Inferior parietal cortex (tissue), 1 donor: ENCODE data around the gene RNU2-63P.
"Not testable (repeated sequence)": the region's sequence is repeated elsewhere in the genome, so short reads cannot be mapped to it uniquely, and the experiment has no call there.

Experiments
- DNase-seq: peaks from one replicate; pipeline ENCODE4 v3.0.0-alpha.2; 2016; ENCODE audit errors: extremely low spot score

Gene RNU2-63P

GRCh38 chr2:88028931-88029330 lies 12.6 kb upstream of the RNU2-63P start:
- DNase-seq = no peak

DNA sequence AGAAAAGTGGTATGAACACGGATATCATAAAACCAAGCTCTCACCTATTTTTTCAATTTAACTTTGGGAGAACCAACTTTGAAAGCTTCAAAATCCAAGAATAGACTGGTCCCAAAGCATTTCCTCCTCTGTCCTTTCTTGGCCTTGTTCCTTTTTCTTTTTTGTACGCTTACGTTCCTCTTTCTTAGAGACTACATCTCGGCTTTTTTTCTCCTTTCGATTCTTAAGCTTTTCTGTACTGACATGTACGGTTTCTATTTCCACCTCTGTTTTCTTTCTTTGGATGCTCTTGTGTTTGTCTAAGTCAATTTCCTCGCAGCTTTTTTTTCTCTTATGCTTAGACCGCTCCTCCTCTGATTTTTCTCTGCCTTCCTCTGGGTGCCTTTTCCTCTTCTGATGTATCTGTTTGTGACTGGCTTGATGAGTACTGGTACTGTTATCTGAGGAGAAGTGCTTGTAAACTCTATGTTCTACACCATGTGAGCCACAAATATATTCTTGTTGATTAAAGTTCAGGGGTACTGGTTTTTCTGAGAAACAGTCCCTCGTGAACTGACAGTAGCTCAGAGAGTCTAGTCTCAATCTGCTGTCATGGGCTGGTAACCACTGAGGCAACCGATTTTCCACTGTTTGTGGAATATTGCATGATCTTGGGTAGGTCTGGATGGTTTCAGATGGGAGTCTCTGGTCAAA lies 11.5 kb upstream of the RNU2-63P start:
- no peak for DNase-seq

DNA sequence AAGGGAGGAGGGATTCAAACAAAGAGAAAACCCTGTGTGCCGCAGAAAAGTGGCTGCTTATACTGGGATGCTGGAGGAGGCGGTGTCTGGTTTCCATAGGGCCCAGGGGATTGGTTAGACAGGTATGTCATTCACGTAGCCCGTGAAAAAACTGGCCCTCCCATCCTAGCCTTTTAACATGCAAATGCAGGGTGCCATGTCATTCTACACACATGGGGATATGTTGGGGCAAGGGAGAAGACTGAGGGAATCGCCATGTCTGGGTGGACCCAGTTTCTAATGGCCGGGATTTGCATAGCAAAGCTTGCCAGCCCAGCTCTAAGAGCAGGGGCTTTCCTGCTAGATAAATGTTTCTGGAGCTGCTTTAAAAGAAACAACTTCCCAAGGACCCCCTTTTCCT lies 8.2 kb upstream of the RNU2-63P start:
- no peak for DNase-seq

GRCh38 chr2:88022669-88022921 lies 6.2 kb upstream of the RNU2-63P start:
- no peak for DNase-seq

- no peak for DNase-seq
Measured at GRCh38 chr2:88019985-88020384, 3.6 kb upstream of the RNU2-63P start.

- no peak for DNase-seq
Measured at GRCh38 chr2:88018909-88019308, 2.6 kb upstream of the RNU2-63P start.

DNA sequence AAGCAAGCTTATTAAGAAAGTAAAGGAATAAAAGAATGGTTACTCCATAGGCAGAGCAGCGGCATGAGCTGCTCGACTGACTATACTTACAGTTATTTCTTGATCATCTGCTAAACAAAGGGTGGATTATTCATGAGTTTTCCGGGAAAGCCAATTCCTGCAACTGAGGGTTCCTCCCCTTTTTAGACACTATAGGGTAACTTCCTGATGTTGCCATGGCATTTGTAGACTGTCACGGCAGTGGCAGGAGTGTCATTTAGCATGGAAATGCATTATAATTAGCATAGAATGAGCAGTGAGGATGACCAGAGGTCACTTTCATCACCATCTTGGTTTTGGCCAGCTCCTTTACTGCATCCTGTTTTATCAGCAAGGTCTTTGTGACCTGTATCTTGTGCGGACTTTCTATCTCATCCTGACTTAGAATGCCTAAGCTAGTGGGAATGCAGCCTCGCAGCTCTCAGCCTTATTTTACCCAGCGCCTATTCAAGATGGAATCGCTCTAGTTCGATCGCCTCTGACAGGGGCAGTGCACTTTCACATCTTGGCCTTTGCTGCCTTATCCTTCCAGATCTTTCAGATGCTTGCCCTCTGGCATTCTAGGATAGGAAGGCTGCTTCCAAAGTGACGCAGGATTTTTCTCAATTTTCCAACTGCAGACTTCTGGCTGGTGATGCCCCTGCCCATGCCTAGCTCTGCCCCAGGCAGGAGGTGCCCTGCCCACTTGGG lies 1.9 kb upstream of the RNU2-63P start:
- DNase-seq = not testable (repeated sequence)

DNA sequence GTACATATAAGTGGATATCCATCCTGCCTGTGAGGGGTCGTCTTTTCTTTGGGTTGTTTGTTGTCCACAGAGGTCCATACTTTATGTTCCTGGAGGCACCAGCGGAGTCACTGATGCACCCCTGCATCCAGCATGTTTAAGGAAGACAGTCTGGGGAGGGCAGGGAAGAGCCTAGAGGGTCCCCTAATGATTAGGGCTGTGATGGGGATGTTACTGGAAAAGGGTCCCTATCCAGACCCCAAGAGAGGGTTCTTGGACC lies 1.4 kb upstream of the RNU2-63P start:
- not testable (repeated sequence) for DNase-seq

DNA sequence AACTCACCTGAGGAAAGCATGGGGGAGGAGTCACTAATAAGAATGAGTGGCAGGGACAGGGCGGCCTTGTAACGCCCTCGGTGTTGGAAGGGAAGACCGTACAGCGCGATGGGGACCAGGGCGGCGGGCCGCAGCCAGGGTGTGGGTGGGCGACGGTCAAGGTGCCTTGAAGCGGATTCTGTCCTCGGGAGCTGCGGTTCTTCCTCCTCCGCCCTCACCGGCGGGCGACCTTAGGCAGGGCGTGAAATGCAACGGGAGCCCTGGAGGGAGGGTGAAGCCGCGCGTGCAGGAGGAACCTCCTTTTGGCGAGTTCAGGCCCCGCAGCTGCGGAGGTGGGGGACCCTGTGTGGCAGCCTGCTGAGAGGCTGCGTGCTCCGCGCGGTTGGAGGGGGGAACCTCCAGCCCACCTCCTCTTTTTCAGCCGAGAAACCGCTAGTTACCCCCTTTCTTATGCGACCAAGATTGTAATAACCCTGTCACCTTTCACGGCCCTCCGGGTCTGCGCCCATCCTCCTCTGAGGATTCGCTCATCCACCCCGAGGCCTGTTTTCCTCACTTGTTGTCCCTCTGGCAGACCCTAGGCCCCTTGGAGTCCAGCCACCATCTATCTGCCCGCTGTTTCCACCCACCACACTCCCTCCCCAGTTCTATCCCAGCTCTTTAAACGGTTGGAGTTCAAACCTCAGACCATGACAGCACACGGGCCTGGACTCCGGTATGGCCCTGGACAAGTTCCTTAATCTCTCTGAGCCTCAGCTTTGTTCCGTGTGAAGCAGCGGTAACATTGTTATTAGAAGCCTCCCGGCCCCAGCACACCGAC lies 823 bp upstream of the RNU2-63P start:
- no peak for DNase-seq

GRCh38 chr2:88011011-88011410 lies 5.3 kb downstream of the RNU2-63P start:
- peak; percentile 50 for DNase-seq

- no peak for DNase-seq
Measured at GRCh38 chr2:88010136-88010535, 6.2 kb downstream of the RNU2-63P start.

GRCh38 chr2:88006912-88007439 lies 9.4 kb downstream of the RNU2-63P start:
- no peak for DNase-seq

DNA sequence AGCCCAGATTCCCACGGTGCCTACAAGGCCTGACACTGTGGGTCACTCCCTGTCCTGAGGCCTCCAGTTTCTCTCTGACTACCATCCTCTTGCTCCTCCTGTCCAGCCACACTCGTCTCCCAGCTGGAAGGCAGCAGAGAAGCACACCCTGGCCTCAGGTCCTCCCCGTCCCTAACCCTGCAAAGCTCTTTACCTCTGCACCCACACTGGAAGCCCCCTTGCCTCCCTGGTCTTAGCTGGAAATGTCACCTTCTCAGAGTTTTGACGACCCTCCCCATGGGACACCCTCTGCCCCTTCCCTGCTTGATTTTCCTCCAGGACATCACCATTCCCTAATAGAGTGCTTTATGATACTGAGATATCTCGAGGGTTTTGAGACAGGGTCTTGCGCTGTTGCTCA lies 10.6 kb downstream of the RNU2-63P start:
- no peak for DNase-seq

DNA sequence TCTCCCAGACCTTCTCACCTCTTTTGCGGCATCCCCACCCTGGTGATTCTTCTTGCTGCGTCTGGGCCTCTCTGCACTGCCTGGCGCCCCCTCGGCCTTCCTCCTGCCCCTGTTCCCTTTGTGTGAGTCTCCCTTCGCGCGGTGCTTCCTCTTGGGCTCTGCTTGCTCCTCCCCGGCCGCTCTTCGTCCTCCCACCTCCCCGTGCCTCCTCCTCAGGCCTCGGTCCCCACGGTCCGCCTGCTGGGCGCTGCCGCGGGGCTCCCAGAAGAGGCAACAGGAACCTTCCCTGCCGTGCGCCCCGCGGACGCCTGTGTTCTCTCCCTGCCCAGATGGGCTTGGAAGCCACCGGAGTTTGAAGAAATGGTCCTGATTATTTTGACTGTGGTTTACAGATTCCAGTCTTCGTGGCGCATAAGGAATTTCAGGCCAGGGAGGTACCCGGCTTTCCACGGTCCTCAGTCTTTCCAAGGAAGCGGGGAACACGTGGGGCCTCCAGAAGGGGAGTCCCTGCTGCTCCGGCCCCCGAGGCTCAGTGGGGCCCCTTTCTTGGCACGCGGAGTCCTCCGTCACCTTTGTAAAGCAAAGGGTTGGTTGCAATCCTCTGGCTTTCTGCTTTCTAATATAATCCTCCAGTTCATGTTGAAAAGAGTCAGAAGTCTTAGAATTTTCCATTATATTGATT lies 13.1 kb downstream of the RNU2-63P start:
- no peak for DNase-seq

- no peak for DNase-seq
Measured at GRCh38 chr2:88002359-88002707, 14.0 kb downstream of the RNU2-63P start.

DNA sequence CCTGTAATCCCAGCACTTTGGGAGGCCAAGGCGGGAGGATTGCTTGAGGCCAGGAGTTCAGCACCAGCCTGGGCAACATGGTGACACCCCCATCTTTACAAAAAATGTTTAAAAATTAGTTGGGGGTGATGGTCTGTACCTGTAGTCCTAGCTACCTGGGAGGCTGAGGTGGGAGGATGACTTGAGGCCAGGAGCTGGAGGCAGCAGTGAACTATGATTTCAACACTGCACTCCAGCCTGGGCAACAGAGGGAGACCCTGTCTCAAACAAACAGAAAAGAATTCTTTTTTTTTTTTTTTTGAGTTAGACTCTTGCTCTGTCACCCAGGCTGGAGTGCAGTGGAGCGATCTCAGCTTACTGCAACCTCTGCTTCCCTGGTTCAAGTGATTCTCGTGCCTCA lies 15.9 kb downstream of the RNU2-63P start:
- DNase-seq = not testable (repeated sequence)

DNA sequence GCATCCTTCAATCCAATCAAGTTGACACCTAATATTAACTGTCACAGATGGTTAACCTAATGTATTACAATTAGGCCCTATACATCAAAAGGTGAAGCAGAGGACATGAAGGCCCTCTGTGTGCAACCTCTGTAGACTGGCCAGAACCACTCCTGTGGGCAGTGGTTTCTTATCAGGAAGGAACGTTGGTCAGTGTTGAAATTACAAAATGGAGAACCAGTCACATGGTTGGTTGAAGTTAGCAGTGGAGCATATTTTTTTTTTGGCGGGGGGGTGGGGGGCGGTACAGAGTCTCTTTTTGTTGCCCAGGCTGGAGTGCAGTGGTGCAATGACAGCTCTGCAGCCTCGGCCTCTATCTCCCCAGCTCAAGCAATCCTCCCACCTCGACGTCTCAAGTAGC lies 19.8 kb downstream of the RNU2-63P start:
- no peak for DNase-seq

GRCh38 chr2:87995756-87996155 lies 20.6 kb downstream of the RNU2-63P start:
- DNase-seq = no peak

GRCh38 chr2:87994304-87994850 lies 22.0 kb downstream of the RNU2-63P start:
- not testable (repeated sequence) for DNase-seq

DNA sequence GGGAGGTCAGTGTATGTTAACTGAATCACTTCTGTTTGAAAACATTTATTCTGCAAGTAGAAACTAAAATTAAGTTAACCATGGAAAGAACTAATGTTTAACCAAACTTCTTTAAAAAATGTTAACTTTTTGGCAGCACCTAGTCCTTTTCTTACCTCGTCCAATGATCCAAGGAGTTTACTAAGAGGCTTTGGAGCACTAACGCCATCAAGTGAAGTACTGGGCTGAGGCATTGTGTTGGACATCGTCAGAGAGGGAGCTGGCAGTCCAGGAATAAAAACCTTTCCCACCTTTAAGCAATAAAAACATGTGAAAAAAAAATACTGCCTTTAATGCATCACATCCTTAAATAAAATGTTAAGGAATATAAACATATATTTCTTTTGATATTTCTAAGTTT lies 23.8 kb downstream of the RNU2-63P start:
- not testable (repeated sequence) for DNase-seq

DNA sequence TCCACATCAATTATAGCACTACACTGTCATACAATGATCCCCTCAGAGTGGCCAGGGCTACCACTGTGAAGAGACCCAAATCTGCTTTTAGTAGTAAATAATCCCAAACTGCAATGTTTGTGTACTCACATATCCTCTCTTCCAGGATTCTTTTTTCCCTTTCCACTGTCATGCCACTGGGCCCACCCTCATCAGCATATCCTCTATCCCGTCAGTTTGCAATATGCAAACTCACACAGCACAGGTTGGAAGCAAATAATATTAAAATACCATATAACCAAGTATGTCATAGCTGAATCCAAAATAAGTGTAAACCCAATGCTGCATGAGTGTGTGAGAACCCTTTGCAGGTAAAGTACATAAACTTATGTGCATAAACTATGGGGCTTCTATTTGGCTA lies 28.9 kb downstream of the RNU2-63P start:
- DNase-seq = not testable (repeated sequence)

DNA sequence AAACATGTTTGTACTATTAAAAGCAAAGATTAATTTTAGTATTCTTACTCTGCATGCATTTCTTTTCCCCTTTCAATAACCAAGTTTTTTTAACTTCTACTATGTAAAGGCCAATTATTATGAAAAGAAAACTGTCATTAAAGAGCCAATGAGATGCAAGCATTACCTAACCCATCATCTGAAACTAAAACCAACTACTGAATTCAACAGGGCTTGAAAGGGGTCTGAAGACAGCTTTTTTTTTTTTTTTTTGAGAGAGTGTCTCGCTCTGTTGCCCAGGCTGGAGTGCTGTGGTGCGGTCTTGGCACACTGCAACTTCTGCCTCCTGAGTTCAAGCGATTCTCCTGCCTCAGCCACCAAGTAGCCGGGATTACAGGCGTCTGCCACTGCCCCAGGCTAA lies 30.4 kb downstream of the RNU2-63P start:
- DNase-seq = not testable (repeated sequence)
